Skeletal muscle tissue (tissue), 4 donors: ENCODE results near the gene CENPH. TPM values are rescaled to one million over a fixed set of nuclear protein-coding genes. Genes with fewer than 3 reads are reported as not detected.
"Not testable (repeated sequence)": the region's sequence is repeated elsewhere in the genome, so short reads cannot be mapped to it uniquely, and the experiment has no call there.

Experiments used
- H3K27ac ChIP-seq: one replicate; pipeline ENCODE4 v1.7.0; 2013; ENCODE audit warnings: mild to moderate bottlenecking, low read depth, low read length, inconsistent platforms
- H3K27me3 ChIP-seq, 3 donors: one replicate each; pipeline ENCODE4 v1.7.0; 2013; ENCODE audit warnings: low read length in 3 of 3; ENCODE audit not compliant: control insufficient read depth in 3 of 3, insufficient read depth in 3 of 3
- H3K36me3 ChIP-seq, 3 donors: one replicate each; pipeline ENCODE4 v1.7.0; 2013; ENCODE audit warnings: low read length in 3 of 3; ENCODE audit not compliant: control insufficient read depth in 3 of 3, insufficient read depth in 3 of 3
- H3K4me1 ChIP-seq, 3 donors: one replicate each; pipeline ENCODE4 v1.7.0; 2013; ENCODE audit warnings: low read length in 3 of 3, mild to moderate bottlenecking in 3 of 3; ENCODE audit not compliant: control insufficient read depth in 3 of 3, insufficient read depth in 3 of 3
- H3K4me3 ChIP-seq, 3 donors: one replicate each; pipeline ENCODE4 v1.7.0; 2013; ENCODE audit warnings: low read length in 3 of 3
- H3K9ac ChIP-seq, 3 donors: one replicate each; pipeline ENCODE4 v1.7.0; 2013; ENCODE audit warnings: low read length in 3 of 3, mild to moderate bottlenecking in 3 of 3, moderate library complexity in 2 of 3, low read depth in 1 of 3
- H3K9me3 ChIP-seq, 3 donors: one replicate each; pipeline ENCODE4 v1.7.0; 2013; ENCODE audit warnings: low read length in 3 of 3; ENCODE audit not compliant: control insufficient read depth in 3 of 3
- total RNA-seq: library from RNA; depleted of rRNA; stranded (reverse); fragments of >200 nt; gene quantifications from one replicate; pipeline ENCODE4 v1.2.3, GENCODE V29; 2014
- donor health status: Osteomylitis.

The CENPH gene
- total RNA-seq: 4.2 TPM

GRCh38 chr5:69189162-69190086 is at the start of gene CENPH:
Gene CENPH (plus strand): TSS chr5:69189583. CDS start chr5:69189635, 52 bp downstream.
- H3K27ac ChIP-seq: peak within 1 kb of the TSS; percentile 84
- H3K9ac ChIP-seq: peak within 1 kb of the TSS; percentile 81 to 84 (median 83)
- no peaks in the 10 kb centered on the region for H3K27me3 ChIP-seq
- H3K9me3 ChIP-seq: no peaks in the 10 kb centered on the region
- H3K4me1 ChIP-seq: peaks cover 5 to 17% (median 13%) of the 10 kb centered on the region in 3 donors
- peak within 1 kb of the TSS; percentile 94 to 96 (median 94) for H3K4me3 ChIP-seq
- no peaks in the 10 kb centered on the region for H3K36me3 ChIP-seq

GRCh38 chr5:69140239-69140638 is 49.1 kb upstream of the CENPH start:
- not testable (repeated sequence) for H3K9ac ChIP-seq, H3K4me3 ChIP-seq, H3K9me3 ChIP-seq, H3K27me3 ChIP-seq, H3K27ac ChIP-seq, H3K4me1 ChIP-seq, H3K36me3 ChIP-seq

- peaks cover 0 to 4% (median 4%) of the 10 kb centered on the region in 3 donors for H3K9me3 ChIP-seq
- no peak overlapping the region for H3K4me3 ChIP-seq
- H3K27ac ChIP-seq: no peak overlapping the region
- H3K9ac ChIP-seq: no peak overlapping the region
- H3K4me1 ChIP-seq: no peaks in the 10 kb centered on the region
- H3K27me3 ChIP-seq: no peaks in the 10 kb centered on the region
- no peaks in the 10 kb centered on the region for H3K36me3 ChIP-seq
Observed at GRCh38 chr5:69140827-69141226, 48.6 kb upstream of the CENPH start.

DNA sequence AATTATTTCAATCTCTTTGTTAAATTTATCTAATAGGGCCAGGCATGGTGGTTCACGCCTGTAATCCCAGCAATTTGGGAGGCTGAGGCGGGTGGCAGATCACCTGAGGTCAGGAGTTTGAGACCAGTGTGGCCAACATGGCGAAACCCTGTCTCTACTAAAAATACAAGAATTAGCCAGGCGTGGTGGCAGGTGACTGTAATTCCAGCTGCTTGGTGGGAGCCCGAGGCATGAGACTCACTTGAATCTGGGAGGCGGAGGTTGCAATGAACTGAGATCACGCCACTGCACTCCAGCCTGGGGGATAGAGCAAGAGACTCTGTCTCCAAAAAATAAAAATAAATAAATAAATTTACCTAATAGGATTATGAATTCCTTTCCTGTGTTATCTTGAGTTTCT is 40.8 kb upstream of the CENPH start:
- not testable (repeated sequence) for H3K27me3 ChIP-seq, H3K27ac ChIP-seq, H3K4me1 ChIP-seq, H3K9me3 ChIP-seq, H3K4me3 ChIP-seq, H3K9ac ChIP-seq, H3K36me3 ChIP-seq

GRCh38 chr5:69148981-69149675 is 40.3 kb upstream of the CENPH start:
- Histone ChIP-seq H3K27me3 (no peaks in the 10 kb centered on the region), H3K36me3 (no peaks in the 10 kb centered on the region), H3K4me3 (no peak overlapping the region), H3K4me1 (no peaks in the 10 kb centered on the region), H3K9me3 (no peaks in the 10 kb centered on the region), H3K9ac (no peak overlapping the region), H3K27ac (no peak overlapping the region)

DNA sequence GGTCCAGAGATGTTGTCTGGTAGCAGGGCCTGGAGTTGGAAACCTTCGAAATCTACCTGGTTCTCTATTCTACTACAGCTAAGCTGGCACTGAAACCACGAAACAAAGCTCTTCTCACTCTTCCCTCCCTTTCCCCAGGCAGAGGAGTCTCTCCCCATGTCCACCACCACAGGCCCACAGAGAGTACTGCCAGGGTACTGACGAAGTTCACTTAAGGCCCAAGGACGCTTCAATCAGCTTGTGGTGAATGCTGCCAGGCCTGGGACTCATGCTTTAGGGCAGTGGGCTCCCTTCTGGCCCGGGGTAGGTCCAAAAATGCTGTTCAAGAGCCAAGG is 39.7 kb upstream of the CENPH start:
- H3K9ac ChIP-seq: no peak overlapping the region
- H3K36me3 ChIP-seq: no peaks in the 10 kb centered on the region
- H3K9me3 ChIP-seq: no peaks in the 10 kb centered on the region
- H3K27me3 ChIP-seq: no peaks in the 10 kb centered on the region
- no peak overlapping the region for H3K4me3 ChIP-seq
- H3K4me1 ChIP-seq: no peaks in the 10 kb centered on the region
- H3K27ac ChIP-seq: no peak overlapping the region

DNA sequence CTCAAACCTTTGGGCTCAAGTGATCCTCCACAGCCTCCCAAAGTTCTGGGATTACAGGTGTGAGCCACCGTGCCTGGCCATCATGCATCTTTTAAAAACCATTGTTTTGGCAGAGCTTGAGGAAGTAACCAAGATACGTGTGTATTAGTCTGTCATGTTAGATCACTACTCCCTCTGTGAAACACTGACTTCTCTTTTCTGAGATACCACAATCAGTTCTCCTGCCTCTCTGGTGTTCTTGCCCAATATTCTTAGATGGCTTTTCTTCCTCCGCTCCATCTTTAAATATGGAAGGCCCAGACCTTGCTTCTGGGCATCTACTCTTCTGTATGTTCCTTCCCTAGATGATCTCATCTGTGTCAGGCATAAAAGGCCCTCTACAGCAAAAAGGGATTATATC is 36.7 kb upstream of the CENPH start:
- Histone ChIP-seq H3K4me3 (no peak overlapping the region), H3K9me3 (no peaks in the 10 kb centered on the region), H3K27me3 (no peaks in the 10 kb centered on the region), H3K36me3 (no peaks in the 10 kb centered on the region), H3K9ac (no peak overlapping the region), H3K27ac (no peak overlapping the region), H3K4me1 (no peaks in the 10 kb centered on the region)

DNA sequence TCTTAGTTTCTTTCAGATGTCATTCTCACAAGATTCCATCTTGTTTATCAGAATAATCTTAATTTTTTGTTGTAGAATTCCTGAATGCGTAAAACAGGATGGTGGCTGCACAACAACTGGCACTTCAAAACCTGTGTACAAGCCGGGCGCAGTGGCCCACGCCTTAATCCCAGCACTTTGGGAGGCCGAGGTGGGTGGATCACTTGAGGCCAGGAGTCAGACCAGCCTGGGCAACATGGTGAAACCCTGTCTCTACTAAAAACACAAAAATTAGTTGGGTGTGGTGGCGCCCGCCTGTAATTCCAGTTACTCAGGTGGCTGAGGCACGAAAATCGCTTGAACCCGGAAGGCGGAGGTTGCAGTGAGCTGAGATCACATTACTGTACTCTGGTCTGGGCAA is 32.9 kb upstream of the CENPH start:
- H3K4me3 ChIP-seq: no peak overlapping the region
- H3K9ac ChIP-seq: no peak overlapping the region
- no peaks in the 10 kb centered on the region for H3K36me3 ChIP-seq
- H3K27ac ChIP-seq: no peak overlapping the region
- no peaks in the 10 kb centered on the region for H3K9me3 ChIP-seq
- no peaks in the 10 kb centered on the region for H3K27me3 ChIP-seq
- no peaks in the 10 kb centered on the region for H3K4me1 ChIP-seq

DNA sequence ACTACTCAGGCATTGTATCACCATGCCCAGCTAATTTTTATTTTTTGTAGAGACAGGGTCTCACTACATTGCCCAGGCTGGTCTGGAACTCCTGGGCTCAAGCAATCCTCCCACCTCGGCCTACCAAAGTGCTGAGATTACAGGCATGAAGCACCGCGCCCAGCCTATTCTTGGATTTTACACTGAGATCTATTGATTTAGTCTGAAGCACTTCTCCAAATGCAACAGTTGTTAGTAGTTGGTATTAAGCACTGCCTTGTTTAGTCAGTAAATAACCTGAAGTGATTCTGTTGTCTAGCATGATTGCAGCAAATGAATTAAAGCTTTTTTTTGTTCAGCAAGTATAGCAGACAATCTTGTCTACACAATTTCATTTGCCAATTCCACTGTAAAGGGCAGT is 31.3 kb upstream of the CENPH start:
- H3K9ac ChIP-seq: no peak overlapping the region
- H3K4me1 ChIP-seq: no peaks in the 10 kb centered on the region
- H3K9me3 ChIP-seq: no peaks in the 10 kb centered on the region
- H3K36me3 ChIP-seq: no peaks in the 10 kb centered on the region
- H3K27ac ChIP-seq: no peak overlapping the region
- no peaks in the 10 kb centered on the region for H3K27me3 ChIP-seq
- H3K4me3 ChIP-seq: no peak overlapping the region

DNA sequence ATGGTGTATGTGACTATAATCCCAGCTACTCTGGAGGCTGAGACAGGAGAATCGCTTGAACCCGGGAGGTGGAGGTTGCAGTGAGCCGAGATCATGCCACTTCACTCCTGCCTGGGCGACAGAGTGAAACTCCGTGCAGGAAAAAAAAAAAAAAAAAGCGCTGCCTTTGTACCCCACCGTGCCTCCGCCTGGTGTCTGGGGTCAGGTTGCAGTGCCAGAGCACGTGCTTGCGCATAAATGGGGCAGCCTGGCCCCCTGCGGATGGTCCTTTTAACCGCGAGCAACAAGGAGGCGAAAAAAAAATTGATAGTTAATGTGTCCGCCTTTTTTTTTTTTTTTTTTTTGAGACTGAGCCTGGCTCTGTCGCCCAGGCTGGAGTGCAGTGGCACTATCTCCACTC is 28.7 kb upstream of the CENPH start:
- Histone ChIP-seq H3K4me3 (no peak overlapping the region), H3K27me3 (no peaks in the 10 kb centered on the region), H3K4me1 (no peaks in the 10 kb centered on the region), H3K27ac (no peak overlapping the region), H3K9me3 (no peaks in the 10 kb centered on the region), H3K9ac (no peak overlapping the region), H3K36me3 (no peaks in the 10 kb centered on the region)
